Frontal cortex (tissue), 4 donors: Measurements from ENCODE around the gene ABR. TPM values are rescaled to one million over a fixed set of nuclear protein-coding genes. Genes with fewer than 3 reads are reported as not detected.
"Not testable (repeated sequence)": the region's sequence is repeated elsewhere in the genome, so short reads cannot be mapped to it uniquely, and the experiment has no call there.

Experiments
- DNase-seq, 2 donors: peaks; one replicate each; pipeline ENCODE4 v3.0.0; 2012; ENCODE audit warnings: low spot score in 2 of 2
- FAIRE-seq: peaks from 2 replicates; lab custom pipeline; 2012; peaks lifted over from hg19 to GRCh38; lab: Jason Lieb, UNC
- total RNA-seq: library from RNA; depleted of rRNA; stranded (reverse); fragments of >200 nt; gene quantifications from one replicate; pipeline ENCODE4 v1.2.3, GENCODE V29; 2014
- donor health status: control.
- donor health status: control.
- donor health status: control.

ABR gene
- total RNA-seq, 1 donor from 2014 or later: 123 TPM

DNA sequence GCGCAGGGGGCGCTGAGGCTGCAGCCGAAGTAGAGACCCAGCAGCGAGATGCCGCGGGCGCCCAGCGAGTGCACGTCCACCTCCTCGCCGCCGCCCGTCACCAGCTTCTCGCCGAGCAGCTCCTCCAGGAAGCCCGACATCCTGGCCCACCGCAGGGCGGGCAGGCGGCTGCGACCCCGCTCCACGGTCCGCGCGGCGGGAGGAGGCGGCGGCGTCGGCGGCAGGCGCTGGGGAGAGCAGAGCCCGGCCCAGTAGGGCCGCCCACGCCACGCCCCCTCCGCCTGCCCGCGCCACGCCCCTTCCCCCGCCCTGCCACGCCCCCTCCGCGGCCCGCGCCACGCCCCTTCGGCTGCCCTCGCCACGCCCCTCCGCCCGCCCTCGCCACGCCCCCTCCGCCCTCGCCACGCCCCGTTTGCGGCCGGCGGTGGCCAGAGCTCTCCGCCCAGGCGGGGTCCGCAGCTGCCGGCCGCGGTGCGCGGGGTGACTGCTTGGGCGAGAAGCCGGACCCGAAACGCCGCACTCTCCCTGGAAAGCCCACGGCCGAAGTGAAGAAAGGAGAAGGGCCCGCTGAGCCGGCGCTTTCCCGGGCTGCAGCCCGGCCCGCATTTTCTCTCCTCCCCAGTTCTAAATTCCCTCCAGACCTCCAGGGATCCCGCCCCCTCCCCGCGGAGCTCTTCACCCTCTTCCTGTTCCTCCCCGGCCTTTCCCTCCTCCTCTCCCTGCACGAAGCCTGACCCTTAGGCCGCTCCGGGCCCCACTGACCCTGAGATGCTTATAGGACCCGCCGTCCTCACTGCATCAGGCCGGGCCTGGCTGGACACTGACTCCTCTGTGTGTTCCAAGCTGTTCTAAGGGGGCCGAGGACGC lies 200.0 kb downstream of the ABR start, which contains the start of gene NXN:
TSS of gene NXN (minus strand) at position 238 of the 867 bp plus-strand sequence.
- DNase-seq (peak; percentile 96 to 99), FAIRE-seq (no peak)

DNA sequence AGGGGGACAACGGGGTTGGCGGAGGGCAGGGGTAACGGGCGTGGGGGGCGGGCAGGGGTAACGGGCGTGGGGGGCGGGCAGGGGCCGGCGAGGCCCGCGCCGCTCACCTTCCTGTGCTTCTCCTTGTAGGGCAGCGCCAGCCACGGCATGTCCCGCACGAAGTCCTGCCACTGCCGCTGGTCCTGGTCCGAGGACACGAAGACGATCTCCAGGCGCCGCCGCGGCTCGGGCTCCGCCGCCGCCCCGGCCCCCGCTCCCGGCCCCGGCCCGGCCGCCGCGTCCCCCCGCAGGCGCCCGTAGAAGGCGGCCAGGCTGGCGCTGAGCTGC lies 200.6 kb downstream of the ABR start:
- FAIRE-seq (no peak), DNase-seq (no peak)

DNA sequence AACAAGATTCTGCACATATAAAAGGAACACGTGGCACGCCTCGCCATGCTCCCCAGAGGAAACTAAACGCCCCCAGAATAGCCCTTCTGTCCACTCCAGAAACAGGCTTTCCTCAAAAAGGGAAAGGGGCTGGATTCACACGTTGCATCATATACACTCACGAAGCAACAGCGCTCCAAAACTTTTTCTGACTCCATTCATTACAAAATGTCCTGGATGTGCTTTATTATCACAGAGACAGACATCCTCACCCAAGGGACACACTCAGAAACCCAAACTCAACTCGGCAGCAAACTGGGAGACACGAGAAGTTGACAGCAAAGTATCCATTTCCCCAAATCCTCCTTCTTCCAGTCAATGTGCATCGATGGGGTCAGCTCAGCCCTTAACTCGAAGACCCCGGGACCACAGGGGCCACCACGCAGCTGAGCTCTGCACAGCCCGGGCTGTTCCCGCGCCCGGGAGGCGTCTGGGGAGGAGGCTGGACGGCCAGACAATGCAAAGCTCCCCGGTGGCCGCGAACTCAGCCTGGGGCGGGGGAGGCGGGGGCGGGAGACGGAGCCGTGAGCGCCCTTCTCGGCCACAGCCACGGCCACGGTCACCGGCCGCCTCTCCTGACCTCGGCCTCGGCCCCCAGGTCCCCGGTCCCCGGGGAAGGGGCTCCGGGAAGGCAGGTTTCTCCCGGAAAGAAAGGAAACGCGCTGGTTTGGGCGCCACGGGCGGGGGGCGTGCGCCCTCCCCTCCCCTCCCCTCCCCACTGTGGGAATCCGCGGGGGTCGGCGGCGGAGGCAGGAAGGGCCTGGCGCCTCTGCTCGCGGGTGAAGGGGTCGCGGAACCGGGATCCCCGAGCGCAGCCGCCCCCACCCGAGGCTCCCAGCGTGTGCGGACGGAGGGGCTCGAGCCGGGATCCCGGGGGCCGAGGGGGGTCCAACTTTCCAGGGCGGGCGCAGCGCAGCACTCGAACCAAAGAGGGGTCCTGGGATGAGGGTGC lies 201.4 kb downstream of the ABR start:
- no peak for FAIRE-seq

DNA sequence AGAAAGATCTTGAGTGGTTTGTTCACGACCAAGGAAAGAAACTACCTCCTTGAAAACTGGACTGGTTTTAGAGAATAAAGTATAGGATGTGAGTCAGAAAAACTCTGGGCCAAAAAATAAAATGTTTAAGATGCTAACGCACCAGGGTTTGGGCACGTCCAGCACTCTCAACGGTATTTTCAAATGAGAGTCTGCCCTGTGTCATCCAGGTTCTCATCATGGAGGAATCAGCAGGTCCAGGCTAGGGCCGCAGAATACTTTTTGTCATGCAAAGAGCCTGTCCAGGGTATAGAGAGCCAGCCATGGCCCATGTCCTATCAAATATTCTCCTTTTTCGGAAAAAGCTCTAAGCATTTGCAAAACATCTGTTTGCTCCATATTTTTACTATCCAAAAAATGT lies 202.6 kb downstream of the ABR start:
- FAIRE-seq: no peak

More for the DNA sequence above, 201.4 kb downstream of the ABR start:
- DNase-seq: no peak

DNA sequence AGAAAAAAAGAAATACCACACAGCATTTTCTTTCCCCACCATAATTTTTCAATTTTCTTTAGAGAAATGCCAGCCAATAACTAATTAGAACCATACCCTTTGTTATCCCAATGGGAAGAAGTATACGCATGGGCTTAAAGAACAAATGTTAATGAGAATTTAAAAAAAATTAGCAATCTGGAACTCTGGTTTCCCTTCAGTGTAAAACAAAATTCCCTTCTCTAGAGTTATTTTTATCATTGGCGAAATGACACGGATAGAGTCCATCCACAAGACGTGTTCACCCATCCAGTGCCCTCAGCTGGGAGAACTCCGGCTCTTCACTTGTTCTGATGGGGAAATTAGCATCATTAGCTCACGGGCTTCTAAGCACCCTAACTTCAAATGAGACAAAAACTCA lies 203.5 kb downstream of the ABR start:
- no peak for FAIRE-seq

More for the DNA sequence above, 202.6 kb downstream of the ABR start:
- DNase-seq: no peak

DNA sequence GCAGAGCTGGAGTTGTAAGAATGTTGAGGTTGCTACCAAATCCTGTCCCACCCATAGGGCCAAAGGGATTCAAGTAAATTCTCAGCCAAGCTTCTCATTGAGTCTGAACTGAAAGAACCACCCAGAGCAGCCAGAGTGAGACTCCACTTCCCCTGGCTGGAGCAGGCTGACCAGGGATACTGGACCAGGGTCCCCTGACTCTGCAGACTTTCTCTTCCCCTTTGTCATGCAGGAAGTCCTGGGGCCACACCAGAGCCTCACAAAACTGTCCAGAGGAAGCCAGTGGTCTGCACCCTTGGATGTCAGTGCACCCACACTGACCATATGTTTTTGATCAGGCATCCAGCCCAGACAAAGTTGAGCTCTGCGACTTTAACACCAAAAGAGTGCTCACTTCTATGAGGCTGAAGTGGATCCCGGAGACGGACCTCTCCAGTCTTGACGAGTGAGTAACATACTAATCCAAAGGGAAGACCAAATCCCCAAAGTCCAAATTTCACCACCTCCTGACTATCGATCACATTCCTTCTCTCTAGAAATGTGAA lies 204.3 kb downstream of the ABR start:
- FAIRE-seq (no peak), DNase-seq (no peak)

More for the DNA sequence above, 203.5 kb downstream of the ABR start:
- DNase-seq: no peak

DNA sequence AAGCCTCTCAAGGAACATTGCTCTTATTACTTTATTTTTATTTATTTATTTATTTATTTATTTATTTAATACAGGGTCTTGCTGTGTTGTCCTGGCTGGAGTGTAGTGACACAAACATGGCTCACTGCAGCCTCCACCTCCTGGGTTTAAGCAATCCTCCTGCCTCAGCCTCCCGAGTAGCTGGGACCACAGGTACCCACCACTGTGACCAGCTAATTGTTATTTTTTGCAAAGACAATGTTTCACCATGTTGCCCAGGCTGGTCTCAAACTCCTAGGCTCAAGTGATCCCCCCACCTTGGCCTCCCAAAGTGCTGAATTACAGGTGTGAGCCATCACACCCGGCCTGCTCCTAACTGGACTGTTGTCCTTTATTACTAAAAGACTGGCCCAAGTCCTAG lies 205.0 kb downstream of the ABR start:
- DNase-seq, FAIRE-seq: not testable (repeated sequence)

DNA sequence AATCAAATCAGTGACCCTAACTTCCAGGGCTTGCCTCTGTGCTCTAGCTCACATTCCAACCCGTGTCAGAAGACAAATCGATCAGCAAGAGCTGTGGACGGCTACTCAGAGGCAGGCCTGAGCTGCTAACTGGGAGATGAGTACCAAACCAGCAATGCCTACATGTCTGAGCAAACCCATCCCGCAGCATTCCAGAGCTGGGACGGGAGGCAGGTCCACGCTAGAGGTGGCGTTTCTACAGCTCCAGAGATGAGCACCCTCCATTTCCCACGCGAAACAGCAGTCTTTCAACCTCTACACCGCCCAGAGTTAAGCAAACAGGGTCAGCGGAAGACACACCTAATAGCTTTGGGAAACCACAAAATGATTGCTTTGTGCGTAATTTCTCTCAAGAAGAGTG lies 206.7 kb downstream of the ABR start:
- DNase-seq (no peak), FAIRE-seq (no peak)

DNA sequence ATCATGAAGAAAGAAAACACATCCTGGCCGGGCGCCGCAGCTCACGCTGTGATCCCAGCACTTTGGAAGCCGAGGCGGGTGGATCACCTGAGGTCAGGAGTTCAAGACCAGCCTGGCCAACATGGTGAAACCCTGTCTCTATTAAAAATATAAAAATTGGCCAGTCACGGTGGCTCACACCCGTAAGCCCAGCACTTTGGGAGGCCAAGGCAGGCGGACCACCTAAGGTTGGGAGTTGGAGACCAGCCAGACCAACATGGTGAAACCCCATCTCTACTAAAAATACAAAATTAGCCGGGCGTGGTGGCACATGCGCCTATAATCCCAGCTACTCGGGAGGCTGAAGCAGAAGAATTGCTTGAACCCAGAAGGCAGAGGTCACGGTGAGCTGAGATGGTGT lies 207.9 kb downstream of the ABR start:
- FAIRE-seq: not testable (repeated sequence)

DNA sequence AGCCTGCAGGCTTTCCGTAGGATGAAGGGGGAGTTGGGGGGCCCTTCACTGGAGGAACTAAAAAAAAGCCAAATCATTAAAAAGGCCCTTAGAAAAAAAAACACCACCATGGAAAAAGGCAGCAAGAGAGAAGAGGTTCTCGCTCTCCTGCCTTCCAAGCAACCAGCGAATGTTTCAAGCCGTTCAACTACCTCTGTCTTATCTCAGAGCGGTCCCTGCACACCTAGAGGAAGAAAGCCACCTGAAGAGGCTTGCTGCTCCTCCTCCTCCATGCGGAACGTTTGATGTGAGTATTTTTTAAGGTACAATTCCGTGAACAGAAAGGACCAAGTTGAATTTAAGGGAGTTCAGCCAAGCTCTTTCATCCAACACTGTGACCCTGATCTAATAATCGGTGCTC lies 209.4 kb downstream of the ABR start:
- FAIRE-seq: no peak
- DNase-seq: no peak

More for the DNA sequence above, 207.9 kb downstream of the ABR start:
- not testable (repeated sequence) for DNase-seq

DNA sequence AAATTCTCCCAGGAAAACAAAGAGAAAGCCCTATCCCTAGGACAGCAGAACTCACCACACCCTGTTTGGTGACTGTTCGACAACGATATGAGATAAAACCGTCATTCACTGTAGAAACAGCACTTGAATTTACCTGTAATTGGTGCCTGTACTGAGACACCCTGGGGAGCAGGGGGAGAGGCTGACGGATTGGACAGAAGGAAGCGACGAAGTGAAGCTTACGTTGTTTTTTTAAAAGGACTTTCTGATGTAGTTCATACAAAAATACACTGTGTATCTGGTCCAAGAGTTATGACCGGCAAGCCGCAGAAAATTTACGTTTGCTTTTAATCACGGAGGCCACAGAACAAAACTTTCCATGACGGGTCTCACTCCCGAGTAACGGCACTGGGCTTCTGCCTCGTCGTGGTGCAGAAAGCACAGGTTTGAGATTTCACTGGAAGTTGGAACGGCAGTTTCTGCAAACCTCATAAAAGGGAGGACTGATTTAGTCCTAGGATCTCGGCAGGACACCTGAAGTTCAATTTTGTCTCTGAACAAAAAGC lies 209.9 kb downstream of the ABR start:
- DNase-seq (no peak), FAIRE-seq (no peak)

DNA sequence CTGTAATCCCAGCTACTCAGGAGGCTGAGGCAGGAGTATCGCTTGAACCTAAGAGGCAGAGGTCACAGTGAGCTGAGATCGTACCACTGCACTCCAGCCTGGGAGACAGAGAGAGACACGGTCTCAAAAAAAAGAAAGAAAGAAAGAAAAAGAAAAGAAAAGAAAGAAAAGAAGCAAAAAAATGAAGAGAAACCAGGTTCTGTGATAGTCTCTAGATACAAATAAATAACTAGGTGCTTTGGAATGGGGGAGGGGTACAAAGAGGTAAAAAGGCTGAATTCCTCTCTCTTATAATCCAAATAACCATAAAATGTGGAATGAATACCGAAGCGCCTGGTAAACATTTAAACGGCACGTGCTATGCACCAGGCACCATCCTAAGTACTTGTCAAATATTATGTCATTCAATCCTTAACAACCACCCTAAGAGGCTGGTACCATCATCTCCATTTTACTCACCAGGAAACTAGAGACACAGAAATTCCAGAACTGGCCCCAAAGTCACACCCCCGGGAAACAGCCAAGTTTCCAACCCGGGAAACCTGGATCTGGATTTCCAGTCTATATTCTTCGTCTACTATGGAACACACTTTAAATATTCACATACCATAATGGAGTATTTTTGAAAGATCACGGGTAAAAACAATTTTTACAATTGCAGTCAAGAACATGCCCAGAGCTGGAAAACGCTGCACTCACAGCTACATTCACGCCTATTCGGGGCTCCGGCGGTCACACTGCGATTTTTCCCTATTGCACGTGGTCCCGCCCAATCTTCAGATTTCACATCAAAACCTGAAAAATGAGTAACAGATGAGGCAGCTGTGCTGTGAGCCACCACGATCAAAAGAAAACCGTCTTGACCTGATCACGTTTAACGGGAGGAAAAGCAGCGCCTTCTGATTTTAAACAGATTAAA lies 210.7 kb downstream of the ABR start:
- FAIRE-seq: no peak

DNA sequence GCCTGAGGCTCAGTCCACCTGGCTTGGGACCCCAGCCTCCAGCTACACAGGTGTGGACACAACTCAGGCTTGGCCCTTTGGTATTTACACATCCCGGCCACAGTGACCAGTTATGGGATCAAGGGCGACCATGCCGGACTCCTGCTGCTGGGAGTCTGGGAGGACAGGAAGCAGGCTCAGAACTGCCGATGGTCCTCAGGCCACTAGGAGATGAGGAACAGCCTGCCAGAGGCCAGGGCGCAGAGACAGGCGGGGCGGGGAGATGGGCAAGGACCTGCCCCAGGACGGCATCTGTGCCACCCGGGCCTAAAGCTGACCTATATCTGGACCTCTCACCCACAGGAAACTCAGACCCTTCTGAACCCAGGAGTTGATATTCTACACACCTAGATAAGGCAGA lies 212.7 kb downstream of the ABR start:
- DNase-seq (no peak), FAIRE-seq (no peak)

More for the DNA sequence above, 210.7 kb downstream of the ABR start:
- no peak for DNase-seq

DNA sequence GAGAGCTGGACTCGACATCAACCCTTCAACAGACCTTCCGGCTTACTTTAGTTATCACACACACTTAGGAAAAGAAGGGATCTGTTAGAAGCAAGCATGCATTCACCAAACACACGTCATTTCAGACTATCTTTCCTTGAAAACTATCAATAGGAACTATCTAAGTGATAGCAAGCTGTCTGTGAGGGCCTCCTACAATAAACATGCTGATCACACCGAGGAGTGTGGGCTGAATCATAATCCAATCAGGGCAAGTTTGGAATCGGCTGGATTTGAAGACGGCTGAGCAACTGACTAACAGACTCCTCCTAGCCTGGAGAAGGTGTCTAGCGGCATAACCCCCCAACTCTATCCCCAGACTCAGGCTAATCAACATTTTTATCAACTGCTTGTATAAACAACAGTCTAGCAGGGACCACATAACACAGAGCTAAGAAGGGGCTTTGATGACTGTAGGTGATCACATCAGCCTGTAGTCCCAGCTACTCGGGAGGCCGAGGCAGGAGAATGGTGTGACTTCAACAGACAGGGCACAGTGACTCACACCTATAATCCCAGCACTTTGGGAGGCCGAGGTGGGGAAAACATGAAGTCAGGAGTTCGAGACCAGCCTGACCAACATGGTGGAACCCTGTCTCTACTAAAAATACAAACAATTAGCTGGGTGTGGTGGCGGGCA lies 214.3 kb downstream of the ABR start:
- DNase-seq (no peak), FAIRE-seq (no peak)

DNA sequence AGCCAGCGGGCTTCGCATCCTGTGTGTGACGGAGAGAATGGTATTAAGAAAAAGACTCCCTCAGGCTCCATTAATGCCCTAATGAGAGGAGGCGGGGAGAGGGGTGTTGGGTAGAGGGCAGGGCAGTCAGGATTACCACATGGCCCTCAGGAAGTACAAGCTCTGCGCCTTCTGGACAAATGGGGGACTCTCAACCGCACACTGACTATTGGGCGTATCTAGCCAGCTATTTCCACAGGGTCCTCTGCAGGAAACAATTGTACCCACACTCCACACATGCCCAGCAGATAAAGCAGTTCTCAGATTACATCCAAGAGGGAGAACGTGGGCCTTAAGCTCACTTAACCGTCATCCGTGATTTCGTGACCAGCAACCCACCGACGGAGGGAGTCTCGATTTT lies 214.9 kb downstream of the ABR start:
- DNase-seq (no peak), FAIRE-seq (no peak)

DNA sequence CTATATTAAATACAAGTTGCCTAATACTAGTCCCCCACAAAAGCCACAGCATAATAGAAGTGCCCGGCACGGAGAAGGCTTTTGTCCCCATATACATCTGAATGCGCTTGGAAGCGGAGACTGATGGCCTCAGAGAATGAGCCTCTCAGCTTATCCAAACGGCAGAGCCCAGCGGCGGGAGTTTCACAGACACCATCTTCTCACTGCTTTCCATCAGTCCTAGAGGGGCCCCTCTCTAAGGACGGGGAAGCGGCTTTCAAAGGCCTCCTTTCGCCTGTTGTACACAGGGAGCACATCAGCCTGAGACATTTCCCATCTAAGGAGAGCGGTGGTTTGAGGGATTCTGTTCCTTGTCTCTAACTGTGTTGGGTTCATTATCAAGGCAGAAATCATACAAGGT lies 217.1 kb downstream of the ABR start:
- DNase-seq (no peak), FAIRE-seq (no peak)

DNA sequence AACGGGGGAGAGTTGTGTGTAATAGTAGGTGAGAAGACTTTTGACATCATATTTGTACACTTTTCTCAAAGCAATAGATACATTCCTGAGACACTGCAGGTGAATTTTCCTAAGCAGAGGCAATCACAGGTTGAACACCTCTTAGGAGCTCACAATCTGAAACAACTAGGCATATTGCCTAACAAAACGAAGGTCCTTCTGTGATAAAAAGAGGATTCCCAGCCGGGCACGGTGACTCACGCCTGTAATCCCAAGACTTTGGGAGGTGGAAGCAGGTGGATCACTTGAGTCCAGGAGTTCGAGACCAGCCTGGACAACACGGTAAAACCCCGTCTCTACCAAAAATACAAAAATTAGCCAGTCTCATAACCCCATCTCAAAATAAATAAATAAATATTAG lies 217.6 kb downstream of the ABR start:
- FAIRE-seq: no peak

DNA sequence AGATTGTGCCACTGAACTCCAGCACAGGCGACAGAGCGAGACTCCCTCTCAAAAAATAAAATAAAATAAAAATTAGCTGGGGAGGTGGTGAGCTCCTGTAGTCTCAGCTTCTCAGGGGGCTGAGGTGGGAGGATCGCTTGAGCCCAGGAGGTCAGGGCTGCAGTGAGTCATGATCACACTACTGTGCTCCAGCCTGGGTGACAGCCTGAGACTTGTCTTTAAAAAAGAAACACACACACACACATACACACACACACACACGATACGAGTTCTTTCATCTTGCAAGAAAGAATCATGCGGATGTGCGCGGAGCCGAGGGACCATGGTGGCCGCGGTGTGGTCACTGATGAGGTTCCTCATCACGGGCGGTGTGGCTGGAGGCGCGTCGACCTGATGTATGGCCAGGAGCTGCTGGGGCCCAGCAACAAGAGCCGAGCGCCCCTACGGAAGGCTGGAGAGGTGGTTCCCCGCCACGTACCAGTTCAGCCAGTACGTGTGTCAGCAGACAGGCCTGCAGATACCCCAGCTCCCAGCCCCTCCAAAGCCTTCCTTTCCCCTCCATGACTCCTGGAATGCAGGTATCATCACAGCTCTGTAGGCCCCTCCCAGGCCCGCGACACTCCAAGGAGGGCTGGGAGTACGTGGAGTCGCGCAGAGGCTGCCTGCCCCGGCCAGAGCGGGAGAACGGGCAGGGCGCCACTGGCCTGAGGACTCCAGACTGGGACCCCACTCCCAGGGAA lies 220.9 kb downstream of the ABR start:
- no peak for FAIRE-seq
- DNase-seq: no peak

More for the DNA sequence above, 217.6 kb downstream of the ABR start:
- DNase-seq: no peak
